ENCODE results near the gene NUDT2.

DNA sequence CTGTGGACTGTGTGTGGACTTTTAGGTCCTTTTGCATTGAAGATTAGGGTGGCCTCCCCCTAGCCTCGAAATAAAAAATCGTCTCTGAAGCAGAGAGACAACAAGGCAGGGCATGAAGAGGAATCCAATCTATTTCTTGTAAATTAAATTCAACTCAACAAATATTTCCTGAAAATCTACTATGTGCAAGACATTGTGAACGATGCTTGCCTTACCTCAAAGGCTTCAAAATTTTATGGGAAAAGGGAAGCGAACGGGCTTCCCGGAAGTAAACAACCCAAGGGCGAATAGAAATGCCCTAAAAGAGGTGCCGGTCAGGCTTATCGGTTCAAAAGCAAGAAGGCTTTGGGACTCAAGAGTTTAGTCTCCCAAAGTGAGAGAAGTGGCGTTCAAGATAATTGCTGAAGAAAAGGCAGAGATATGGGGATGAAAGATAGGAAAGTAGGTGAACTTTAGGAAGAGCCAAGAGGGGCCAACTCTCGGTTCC is 826 bp upstream of the NUDT2 start:
- TF ChIP-seq, protein P1, sequence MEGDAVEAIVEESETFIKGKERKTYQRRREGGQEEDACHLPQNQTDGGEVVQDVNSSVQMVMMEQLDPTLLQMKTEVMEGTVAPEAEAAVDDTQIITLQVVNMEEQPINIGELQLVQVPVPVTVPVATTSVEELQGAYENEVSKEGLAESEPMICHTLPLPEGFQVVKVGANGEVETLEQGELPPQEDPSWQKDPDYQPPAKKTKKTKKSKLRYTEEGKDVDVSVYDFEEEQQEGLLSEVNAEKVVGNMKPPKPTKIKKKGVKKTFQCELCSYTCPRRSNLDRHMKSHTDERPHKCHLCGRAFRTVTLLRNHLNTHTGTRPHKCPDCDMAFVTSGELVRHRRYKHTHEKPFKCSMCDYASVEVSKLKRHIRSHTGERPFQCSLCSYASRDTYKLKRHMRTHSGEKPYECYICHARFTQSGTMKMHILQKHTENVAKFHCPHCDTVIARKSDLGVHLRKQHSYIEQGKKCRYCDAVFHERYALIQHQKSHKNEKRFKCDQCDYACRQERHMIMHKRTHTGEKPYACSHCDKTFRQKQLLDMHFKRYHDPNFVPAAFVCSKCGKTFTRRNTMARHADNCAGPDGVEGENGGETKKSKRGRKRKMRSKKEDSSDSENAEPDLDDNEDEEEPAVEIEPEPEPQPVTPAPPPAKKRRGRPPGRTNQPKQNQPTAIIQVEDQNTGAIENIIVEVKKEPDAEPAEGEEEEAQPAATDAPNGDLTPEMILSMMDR (IDR thresholded peaks at IDR 0.05): no peak
- TF ChIP-seq EP300 (IDR thresholded peaks at IDR 0.05) (no peak), POLR2A (IDR thresholded peaks at IDR 0.05) (no peak)

All from ovary (tissue), 3 donors.